HG03521 (cell line): Measurements from ENCODE around the gene HTT.

Experiments
- ATAC-seq: cut with Tn5 transposase; IDR thresholded peaks from one replicate; pipeline ENCODE4 v1.9.1; 2021; ENCODE audit warnings: mild to moderate bottlenecking, moderate library complexity; ENCODE audit not compliant: unreplicated experiment

The HTT gene

DNA sequence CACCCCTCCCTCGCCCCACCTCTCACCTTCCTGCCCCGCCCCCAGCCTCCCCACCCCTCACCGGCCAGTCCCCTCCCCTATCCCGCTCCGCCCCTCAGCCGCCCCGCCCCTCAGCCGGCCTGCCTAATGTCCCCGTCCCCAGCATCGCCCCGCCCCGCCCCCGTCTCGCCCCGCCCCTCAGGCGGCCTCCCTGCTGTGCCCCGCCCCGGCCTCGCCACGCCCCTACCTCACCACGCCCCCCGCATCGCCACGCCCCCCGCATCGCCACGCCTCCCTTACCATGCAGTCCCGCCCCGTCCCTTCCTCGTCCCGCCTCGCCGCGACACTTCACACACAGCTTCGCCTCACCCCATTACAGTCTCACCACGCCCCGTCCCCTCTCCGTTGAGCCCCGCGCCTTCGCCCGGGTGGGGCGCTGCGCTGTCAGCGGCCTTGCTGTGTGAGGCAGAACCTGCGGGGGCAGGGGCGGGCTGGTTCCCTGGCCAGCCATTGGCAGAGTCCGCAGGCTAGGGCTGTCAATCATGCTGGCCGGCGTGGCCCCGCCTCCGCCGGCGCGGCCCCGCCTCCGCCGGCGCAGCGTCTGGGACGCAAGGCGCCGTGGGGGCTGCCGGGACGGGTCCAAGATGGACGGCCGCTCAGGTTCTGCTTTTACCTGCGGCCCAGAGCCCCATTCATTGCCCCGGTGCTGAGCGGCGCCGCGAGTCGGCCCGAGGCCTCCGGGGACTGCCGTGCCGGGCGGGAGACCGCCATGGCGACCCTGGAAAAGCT is at the start of gene HTT, which contains the start of gene HTT-AS:
Gene HTT, plus strand, starts transcription at position 604 of the 768 bp plus-strand sequence. Its CDS starts 145 bp downstream, at position 749.
Gene HTT-AS, minus strand, starts transcription at position 461 of the 768 bp plus-strand sequence.
- ATAC-seq: peak; percentile 73

DNA sequence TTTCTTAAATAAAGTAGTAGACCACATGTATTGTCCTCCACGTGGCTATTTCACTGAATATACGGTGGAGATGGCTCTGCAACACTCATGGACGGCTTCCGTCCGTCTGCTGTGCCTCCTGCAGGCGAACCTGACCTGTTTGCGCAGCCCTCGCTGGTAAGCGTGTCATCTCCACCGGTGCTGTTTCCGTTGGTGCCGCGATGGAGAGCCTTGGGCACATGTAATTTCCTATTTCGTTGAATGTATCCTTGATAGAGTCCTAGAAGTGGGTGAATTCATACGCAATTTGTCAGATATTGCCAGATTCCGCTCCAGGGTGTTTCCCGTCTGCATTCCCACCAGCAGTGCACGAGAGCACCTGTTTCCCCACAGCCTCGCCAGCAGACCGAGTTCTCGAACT is 48.6 kb upstream of the HTT start:
- no peak for ATAC-seq

DNA sequence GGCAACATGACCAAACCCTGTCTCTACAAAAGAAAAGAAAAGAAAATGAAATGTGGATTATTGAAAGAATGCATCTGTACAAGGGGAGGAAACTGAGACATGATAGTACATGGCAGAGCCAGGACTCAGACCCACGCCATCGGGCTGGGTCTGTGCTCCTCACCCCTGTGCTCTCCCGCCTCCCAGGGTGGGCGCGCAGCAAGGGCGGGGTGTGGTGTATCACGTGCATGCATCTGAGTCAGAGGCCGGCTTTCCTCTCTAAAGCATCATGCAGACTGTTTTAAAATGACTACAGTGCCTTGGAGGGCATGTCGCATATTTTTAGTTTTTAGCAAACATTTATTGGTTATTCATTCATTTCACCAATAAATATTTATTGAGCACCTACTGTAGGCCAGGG is 47.9 kb upstream of the HTT start:
- no peak for ATAC-seq

DNA sequence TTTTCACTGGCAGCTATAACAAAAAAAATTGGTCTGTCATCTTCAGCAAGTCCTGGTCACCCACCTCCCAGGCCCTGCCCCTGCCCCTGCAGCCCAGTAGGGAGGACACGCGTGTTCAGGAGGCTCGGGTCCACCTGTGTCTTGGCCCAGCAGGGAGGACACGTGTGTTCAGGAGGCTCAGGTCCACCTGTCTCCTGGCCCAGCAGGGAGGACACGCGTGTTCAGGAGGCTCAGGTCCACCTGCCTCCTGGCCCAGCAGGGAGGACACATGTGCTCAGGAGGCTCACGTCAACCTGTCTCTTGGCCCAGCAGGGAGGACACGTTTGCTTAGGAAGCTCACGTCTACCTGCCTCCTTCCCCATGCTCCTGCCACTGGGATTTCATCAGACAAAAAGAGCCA is 45.0 kb upstream of the HTT start:
- no peak for ATAC-seq

DNA sequence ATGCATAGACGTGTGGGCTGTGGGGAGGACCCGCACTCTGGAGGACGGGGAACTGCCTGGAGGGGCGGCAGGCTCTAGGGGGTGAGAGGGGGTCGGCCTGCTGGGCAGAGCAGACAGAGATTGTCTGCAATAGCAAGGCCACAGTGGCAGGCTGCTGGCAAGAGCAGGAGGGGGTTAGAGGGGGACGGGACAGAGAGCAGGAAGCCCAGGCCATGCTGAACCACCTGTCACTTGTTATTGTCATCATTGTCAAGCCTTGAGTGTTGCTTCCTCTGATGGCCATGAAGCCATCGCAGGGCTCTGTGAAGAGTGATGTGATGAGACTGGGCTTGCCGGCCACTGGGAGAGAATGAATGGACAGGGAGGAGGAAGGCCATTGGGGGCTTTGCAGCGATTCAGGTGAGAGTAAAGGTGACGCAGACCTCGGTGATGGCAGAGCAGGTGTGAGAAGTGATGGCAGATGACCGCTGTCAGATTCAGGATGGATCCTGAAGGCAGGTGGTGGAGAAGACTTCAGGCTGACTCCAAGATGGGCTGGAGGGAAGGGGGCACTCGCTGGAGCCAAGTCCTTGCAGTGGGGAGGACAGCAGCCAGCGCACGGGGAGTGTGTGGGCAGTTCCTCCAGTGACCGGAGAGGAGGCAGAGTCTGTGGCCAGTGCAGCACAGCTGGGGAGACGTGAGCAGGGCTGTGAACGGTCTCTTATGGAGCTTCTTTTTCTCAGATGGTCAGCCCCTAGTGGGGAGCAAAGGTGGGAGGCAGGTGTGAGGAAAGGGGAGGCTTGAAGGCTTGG is 43.7 kb upstream of the HTT start:
- no peak for ATAC-seq

DNA sequence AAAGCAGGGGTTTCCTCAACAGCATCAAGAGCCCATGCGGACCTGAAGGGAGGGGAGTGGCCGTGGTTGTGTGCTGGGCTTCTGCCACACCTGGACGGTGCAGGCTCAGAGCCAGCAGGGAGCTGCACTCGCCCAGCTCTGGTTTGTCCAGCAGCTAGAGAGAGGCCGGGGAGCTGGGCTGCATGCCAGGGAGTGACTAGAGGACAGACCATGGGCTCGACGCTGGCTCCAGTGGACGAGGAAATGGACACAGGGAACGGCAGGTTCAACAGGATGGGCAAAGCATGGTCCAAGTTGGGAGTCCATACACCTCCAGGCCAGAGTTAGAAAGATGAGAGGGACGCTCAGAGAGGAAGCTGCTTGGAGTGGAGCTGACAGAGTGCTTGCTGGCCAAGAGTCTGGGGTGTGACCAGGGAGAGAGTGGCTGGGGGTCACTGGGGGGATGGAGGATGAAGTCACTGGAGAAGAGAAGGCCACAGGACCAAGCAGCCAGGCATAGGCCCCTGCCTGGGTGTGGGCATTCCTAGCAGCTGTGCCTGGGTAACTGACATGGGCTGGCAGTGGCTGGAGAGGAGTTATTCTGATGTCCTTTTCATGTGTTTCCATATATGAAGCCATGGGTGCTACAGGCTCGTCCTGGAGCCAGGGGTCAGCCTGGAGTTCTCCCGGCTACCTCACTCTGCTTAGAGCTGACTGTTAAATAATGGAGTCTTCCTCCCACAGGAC is 43.0 kb upstream of the HTT start:
- no peak for ATAC-seq

DNA sequence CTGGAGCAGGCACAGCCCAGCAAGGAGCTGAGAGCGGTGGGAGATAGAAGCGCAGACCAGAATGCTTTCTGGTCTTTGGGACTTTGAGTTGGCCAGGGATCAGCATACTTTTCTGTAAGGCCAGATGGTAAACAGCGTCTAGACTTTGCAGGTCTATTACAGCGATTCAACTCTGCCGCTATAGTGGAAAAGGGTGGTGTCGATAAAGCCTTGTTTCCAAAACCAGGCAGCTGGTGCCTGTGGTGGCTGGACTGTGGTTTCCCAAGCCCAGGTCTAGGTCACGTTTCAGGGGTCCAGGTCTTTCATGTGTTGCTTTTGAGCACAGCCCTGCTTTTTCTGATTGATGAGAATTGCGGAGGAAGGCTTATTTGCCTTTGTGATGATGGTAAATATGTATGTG is 40.2 kb upstream of the HTT start:
- no peak for ATAC-seq

DNA sequence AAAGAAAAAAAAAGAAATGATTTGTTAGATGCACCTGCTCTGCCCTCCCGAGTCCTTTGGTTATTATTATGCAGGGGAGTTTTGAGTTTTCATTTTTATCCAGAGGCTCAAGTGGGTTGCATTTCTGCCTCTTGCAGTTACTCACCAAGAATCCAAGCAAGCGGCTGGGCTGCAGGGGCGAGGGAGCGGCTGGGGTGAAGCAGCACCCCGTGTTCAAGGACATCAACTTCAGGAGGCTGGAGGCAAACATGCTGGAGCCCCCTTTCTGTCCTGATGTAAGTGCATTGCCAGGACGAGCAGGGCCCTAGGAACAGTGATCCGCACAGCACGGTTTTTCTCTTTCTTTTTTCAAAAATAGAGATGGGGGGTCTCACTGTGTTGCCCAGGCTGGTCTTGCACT is 39.2 kb upstream of the HTT start:
- ATAC-seq: no peak

DNA sequence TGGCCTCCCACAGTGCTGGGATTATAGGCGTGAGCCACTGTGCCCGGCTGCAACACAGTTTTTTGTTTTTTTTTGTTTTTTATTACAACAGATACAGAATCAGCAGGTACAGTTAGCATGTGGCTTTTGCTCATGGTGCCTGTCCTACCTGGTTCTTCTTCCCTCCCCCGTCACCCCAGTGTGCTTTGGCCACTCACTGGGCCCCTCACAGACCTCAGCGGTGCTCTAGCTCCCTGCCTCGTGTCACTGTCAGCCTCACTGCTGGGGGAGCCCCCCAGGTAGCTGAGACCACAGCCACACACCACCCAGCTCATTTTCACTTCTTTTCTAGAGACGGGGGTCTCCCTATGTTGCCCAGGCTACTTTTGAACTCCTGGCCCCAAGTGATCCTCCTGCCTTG is 38.8 kb upstream of the HTT start:
- ATAC-seq: no peak

DNA sequence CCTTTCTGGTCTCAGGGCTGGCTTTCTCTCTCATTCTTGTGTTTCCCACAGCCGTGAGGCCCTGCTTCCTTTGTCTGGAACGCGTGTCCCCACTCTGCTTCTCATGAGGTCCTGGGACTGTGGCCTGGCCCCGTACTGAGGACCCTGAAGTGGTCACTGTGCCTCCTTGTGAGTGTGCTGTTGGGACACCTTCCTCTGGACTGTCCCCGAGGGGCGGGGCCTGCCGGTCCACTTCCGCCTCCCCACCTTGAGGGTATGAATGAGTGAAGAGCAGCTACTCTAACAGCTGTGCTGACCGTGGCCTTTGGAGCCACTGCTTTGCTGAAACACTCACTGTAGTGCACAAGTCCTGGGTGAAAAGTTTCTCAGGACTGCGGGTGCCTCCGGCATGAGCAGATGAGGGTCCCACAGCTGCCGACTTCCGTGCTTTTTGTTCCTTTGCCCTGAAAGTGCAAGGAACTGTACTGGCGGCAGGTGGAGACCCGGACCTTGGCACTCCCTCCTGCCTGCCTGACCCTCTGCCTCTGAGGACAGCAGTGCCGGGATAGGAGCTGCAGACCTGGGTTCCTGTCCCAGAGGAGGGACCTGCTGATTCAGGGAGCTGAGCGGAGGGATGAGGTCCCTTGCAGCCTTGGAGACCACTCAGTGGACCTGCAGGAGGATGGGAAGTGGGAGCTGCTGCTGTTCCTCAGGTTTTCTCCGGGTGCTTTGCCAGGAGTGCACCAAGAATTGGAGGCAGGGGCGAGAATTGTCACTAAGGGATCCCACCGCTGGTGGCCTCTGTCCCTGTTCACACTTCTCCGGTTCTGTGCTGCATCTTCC is 38.1 kb upstream of the HTT start:
- ATAC-seq: no peak

DNA sequence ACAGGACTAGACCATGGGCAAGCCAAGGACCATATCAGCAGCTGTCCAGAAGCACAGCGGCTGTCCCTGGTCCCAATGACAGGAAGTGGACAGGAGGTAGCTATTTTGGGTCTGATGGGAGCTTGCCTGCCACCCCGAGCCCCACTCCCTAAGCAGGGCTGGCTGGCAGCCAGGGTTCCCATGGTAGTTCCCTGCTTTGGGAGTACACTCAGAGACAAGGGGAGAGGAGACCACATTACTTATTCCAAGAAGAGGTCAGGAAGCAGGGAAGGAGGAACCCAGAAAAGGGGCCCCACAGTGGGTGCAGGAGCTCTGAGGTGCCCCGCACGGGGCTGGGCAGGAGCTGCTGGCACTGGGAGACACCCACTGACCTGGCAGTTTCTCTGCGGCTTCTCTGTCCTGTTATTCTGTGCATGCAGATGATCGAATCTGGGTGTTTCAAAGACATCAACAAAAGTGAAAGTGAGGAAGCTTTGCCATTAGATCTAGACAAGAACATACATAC is 36.5 kb upstream of the HTT start:
- ATAC-seq: no peak

DNA sequence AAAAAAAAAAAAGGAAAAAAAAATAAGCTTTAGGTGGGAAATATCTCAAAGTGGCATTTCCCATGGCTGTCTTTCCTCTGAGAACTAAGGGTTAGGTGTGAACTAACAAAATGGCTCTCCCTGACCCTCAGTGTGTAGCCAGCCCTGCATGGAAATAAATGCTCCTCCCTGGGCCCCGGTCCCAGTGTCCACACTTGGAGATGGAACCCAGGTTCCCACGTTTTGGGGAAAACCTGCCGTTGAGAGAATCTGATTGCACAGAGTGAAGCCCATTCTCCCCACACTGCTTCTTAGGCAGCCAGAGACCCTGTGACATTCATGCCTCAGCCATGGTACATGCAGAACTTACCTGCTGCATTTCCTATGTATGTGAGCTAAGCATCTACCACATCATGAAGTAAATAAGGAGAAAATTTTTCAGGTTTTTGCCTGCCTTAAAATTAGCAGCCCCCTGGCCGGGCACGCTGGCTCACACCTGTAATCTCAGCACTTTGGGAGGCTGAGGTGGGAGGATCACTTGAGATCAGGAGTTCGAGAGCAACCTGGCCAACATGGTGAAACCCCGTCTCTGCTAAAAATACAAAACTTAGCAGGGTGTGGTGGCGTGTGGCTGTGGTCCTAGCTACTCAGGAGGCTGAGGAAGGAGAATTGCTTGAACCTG is 34.6 kb upstream of the HTT start:
- ATAC-seq: no peak

DNA sequence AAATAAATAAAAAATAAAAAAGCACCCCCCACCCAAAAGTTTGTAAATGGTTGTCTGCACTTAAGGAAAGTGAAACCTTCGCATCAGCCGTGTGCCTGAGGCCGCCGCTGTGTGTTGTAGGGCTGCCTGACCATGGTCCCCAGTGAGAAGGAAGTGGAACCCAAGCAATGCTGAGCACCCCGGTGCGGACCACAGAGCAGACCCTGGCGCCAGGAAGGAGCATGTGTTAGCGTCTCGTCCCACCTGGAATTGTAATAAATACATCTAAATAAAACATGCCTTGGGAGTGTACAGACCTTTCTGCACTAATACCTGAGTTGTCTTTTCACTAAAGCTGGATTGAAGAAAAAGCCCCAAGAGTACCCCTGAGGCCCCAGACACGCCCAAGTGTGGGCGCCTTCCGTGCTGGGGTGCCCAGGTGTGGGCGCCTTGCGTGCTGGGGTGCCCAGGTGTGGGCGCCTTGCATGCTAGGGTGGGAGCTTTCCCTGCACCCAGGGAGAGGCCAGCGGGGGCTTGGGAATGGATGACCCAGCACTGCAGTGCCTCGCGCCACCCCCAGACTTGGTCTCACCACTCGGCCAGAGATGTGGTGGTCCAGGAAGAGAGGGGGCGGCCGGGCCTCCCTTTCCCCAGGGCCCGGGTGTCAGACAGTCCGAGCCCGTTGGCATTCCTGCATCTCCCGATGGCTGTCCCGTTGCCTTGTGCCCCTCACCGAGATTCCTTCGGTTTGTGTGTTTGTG is 33.9 kb upstream of the HTT start:
- ATAC-seq: peak; percentile 41

DNA sequence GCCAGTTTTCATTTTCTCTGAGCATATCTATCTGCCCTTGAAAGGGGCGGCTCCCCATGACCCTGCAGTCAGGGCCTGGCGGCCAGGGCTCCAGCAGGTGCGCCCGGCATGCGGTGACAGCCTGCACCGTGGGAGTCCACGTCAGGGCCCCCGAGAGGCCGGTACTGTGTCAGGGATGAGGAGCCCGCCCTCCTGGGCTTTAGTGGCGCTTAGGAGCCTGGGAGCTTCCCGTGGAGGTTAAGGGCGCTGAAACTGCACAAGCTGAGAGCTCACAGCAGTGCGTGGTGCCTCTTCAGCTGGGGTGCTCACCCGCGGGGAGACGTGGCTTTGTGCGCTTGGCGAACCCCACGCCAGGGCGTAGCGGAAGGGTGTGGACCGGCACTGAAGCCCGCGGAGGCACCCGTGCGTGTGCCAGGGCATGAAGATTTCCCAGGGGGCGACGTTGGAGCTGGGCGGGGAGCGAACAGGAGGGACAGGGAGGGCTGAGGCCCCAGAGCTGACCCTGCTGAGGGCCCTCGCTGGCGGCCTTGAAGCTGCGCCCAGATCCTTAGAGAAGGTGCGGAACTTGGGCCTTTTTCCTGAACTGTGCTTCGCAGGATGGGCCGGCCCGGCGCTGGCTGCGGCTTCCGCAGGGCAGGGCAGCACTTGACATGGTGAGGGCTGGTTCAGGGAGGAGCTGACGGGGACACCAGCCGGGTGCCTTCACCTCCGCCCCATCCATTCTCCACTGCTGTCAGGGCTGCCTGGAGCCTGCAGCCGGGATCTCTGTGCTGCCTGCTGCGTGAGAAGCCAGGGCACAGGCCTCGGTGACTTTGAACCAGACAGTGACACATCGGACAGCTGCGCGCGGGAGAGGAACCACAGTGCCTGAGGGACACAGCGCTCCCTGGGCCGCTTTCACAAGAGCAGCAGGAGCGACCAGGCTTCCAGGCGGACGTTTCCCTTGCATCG is 33.0 kb upstream of the HTT start:
- no peak for ATAC-seq

DNA sequence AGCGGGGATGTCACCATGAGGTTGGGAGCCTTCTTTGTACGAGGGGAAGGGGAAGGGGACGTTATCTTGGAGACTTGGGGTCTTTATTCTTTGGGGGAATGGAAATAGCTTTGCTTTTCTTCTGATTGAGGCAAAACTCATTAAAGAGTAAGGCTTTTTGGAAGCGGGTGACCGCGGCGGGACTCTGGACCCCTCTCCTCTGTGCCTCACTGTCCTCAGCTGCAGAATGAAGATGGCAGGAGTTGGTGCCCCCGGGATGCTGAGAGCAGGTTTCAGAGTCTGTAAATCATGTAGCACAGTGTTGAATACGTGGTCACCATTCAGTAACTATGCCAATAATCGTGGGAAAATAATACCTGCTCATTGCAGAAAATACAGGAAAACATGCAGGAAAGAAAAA is 32.3 kb upstream of the HTT start:
- no peak for ATAC-seq

DNA sequence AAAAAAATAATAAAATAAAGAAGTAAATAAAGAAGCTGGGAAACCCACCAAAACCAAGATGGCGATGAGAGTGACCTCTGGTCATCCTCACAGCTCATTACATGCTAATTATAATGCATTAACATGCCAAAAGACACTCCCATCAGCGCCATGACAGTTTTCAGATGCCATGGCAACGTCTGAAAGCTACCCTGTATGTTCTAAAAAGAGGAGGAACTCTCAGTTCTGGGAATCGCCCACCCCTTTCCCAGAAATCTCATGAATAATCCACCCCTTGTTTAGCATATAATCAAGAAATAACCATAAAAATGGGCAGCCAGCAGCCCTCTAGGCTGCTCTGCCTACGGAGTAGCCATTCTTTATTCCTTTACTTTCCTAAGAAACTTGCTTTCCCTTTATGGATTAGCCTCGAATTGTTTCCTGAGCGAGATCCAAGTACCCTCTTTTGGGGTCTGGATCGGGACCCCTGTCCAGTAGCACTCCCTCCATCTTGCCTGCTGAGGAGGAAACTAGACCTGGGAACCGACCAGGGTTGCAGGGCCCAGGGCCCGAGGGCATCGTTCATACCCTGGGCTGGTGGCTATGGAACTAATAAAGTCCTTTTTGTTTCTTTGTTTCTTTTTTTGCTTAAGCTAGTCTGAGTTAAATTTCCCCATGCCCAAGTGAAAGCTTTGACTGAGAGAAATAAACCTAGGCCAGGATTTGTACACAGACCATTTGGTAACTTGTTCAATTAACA is 31.0 kb upstream of the HTT start:
- ATAC-seq: no peak
